K562 (cell line): ENCODE measurements around the gene MAP3K7CL. TPM values are rescaled to one million over a fixed set of nuclear protein-coding genes. Genes with fewer than 3 reads are reported as not detected.

Experiments
- ATAC-seq: fragments of 200-7000 bp; cut with Tn5 transposase; 3 replicates; pipeline ENCODE4 v1.9.1; 2020; ENCODE audit warnings: moderate library complexity
- BruUV-seq: library from RNA; stranded (reverse); fragments of 400-500 nt; replicated peaks from 2 replicates; lab custom pipeline; 2021; lab: Mats Ljungman, UMichigan
- CTCF ChIA-PET: fragments of 300-600 bp; formaldehyde crosslinking; extraction: SDS; loops from one replicate; lab custom pipeline; 2021; ENCODE audit warnings: low intra/inter-chr PET ratio; lab: Yijun Ruan, JAX
- POLR2A ChIA-PET: fragments of 300-600, 350-650 bp; sonication (Branson Sonifier 250); formaldehyde crosslinking; extraction: SDS; loops from one replicate; lab custom pipeline; 2021; ENCODE audit warnings: antibody characterized with exemption, inconsistent platforms; lab: Yijun Ruan, JAX
- DNase-seq, 4 experiments: peaks; one replicate each; pipeline versions ENCODE4 v3.0.0 to v3.0.0-alpha.2; 2011 to 2018; ENCODE audit warnings: low spot score in 3 of 4, mixed read lengths in 3 of 4; ENCODE audit errors: extremely low read depth in 1 of 4
- FAIRE-seq: peaks from 2 replicates; lab custom pipeline; 2011; peaks lifted over from hg19 to GRCh38; lab: Jason Lieb, UNC
- H2AFZ ChIP-seq: 2 replicates; pipeline ENCODE4 v1.6.0; 2011; ENCODE audit warnings: low read depth, low read length, control low read depth, inconsistent platforms
- H3K27ac ChIP-seq: fragments of 200-600 bp; 3 replicates; pipeline ENCODE4 v1.8.0; 2011; ENCODE audit warnings: low read depth, mild to moderate bottlenecking, control low read depth, inconsistent platforms, low read length, moderate library complexity, mixed read lengths; ENCODE audit errors: extremely low read depth
- H3K27me3 ChIP-seq, 2 experiments: fragments of 300-600 bp in 1 of 2; 2 replicates in 1 of 2; 3 replicates in 1 of 2; pipeline versions ENCODE4 v1.6.0 to v1.8.0; 2011; ENCODE audit warnings: inconsistent platforms in 2 of 2, low read length in 2 of 2, mild to moderate bottlenecking in 1 of 2, mixed read lengths in 1 of 2, moderate library complexity in 1 of 2; ENCODE audit not compliant: control insufficient read depth in 2 of 2, insufficient read depth in 2 of 2
- H3K36me3 ChIP-seq: fragments of 300-600 bp; 3 replicates; pipeline ENCODE4 v1.8.0; 2011; ENCODE audit warnings: mild to moderate bottlenecking, low read length, inconsistent platforms; ENCODE audit not compliant: control insufficient read depth, insufficient read depth
- H3K4me1 ChIP-seq, 2 experiments: fragments of 200-600 bp in 1 of 2; replicated peaks in 1 of 2; 2 replicates in 1 of 2; 3 replicates in 1 of 2; pipeline versions ENCODE4 v1.5.1 to v1.8.0; 2011; ENCODE audit warnings: inconsistent platforms in 2 of 2, low read length in 2 of 2, mild to moderate bottlenecking in 1 of 2, mixed read lengths in 1 of 2, moderate library complexity in 1 of 2; ENCODE audit not compliant: control insufficient read depth in 2 of 2, insufficient read depth in 2 of 2
- H3K4me2 ChIP-seq: 2 replicates; pipeline ENCODE4 v1.6.1; 2011; ENCODE audit warnings: low read length, control low read depth, inconsistent platforms, mixed read lengths; ENCODE audit not compliant: insufficient read depth
- H3K4me3 ChIP-seq: fragments of 200-600 bp; sonication (generic), shearing (Covaris generic); 2 replicates; pipeline ENCODE4 v1.5.1; 2016; ENCODE audit warnings: control low read depth, inconsistent platforms
- H3K79me2 ChIP-seq: fragments of 200-600 bp; 3 replicates; pipeline ENCODE4 v1.8.0; 2011; ENCODE audit warnings: low read length, inconsistent platforms; ENCODE audit not compliant: control insufficient read depth, insufficient read depth
- H3K9ac ChIP-seq, 2 experiments: 2 replicates each; pipeline versions ENCODE4 v1.6.0 to v1.6.1; 2011; ENCODE audit warnings: low read depth in 2 of 2, low read length in 2 of 2, control low read depth in 1 of 2, inconsistent platforms in 1 of 2, mild to moderate bottlenecking in 1 of 2, mixed read lengths in 1 of 2; ENCODE audit not compliant: insufficient read depth in 1 of 2
- H3K9me1 ChIP-seq: one replicate; pipeline ENCODE4 v1.6.0; 2011; ENCODE audit warnings: inconsistent platforms, mild to moderate bottlenecking, low read length, moderate library complexity; ENCODE audit not compliant: control insufficient read depth, insufficient read depth
- H3K9me3 ChIP-seq: replicated peaks from 2 replicates; pipeline ENCODE4 v1.5.1; 2011; ENCODE audit warnings: low read depth, low read length, inconsistent platforms; ENCODE audit not compliant: control insufficient read depth, insufficient read depth
- H4K20me1 ChIP-seq: replicated peaks from 2 replicates; pipeline ENCODE4 v1.6.1; 2011; ENCODE audit warnings: low read length, inconsistent platforms, mixed read lengths; ENCODE audit not compliant: control insufficient read depth, insufficient read depth
- ATF3 ChIP-seq, 2 experiments: fragments of 450-650 bp in 1 of 2; sonication (generic) in 1 of 2; formaldehyde crosslinking in 1 of 2; IDR thresholded peaks in 1 of 2; conservative IDR thresholded peaks in 1 of 2; 2 replicates each; pipeline versions ENCODE4 v1.6.1 to v1.8.1; 2016 to 2023; ENCODE audit warnings: mild to moderate bottlenecking in 2 of 2, moderate library complexity in 2 of 2, inconsistent platforms in 1 of 2, missing genetic modification reagents in 1 of 2
- CEBPB ChIP-seq: fragments of 450-650 bp; IDR thresholded peaks from 2 replicates; pipeline ENCODE4 v1.6.1; 2016; ENCODE audit warnings: missing genetic modification characterization, missing compliant biosample characterization
- CEBPG ChIP-seq, 3 experiments: fragments of 200-800 bp in 1 of 3; sonication (Bioruptor generic) in 1 of 3; sonication (generic) in 1 of 3; formaldehyde crosslinking in 1 of 3; IDR thresholded peaks in 2 of 3; conservative IDR thresholded peaks in 1 of 3; 2 replicates each; pipeline versions ENCODE4 v1.6.1 to v1.8.0; 2016 to 2022; ENCODE audit warnings: missing compliant biosample characterization in 2 of 3, missing genetic modification characterization in 2 of 3, mild to moderate bottlenecking in 1 of 3, missing genetic modification reagents in 1 of 3
- ETS2 ChIP-seq: IDR thresholded peaks from 2 replicates; pipeline ENCODE4 v1.6.1; 2016; ENCODE audit warnings: borderline replicate concordance, missing genetic modification characterization, mild to moderate bottlenecking, moderate library complexity, missing compliant biosample characterization; ENCODE audit not compliant: poor library complexity, severe bottlenecking
- JUND ChIP-seq, 2 experiments: IDR thresholded peaks; 2 replicates in 1 of 2; 3 replicates in 1 of 2; pipeline ENCODE4 v1.6.1; 2011; ENCODE audit warnings: borderline replicate concordance in 2 of 2, low read depth in 2 of 2, low read length in 2 of 2, improper control_type of control experiment in 1 of 2, missing biosample characterization in 1 of 2, missing genetic modification characterization in 1 of 2, missing genetic modification reagents in 1 of 2
- SIX5 ChIP-seq, 2 experiments: IDR thresholded peaks; 2 replicates each; pipeline ENCODE4 v1.6.1; 2011; ENCODE audit warnings: low read length in 2 of 2, borderline replicate concordance in 1 of 2, low read depth in 1 of 2, mild to moderate bottlenecking in 1 of 2, moderate library complexity in 1 of 2; ENCODE audit not compliant: insufficient read depth in 1 of 2
- TGIF2 ChIP-seq: sonication (generic); formaldehyde crosslinking; IDR thresholded peaks from 2 replicates; pipeline ENCODE4 v1.8.1; 2022; ENCODE audit warnings: mild to moderate bottlenecking, missing genetic modification reagents, moderate library complexity
- TRIM24 ChIP-seq, 2 experiments: fragments of 450-650 bp; IDR thresholded peaks; 2 replicates each; pipeline ENCODE4 v1.6.1; 2016
- ZNF384 ChIP-seq: IDR thresholded peaks from 2 replicates; pipeline ENCODE4 v1.6.1; 2012; ENCODE audit warnings: low read depth, low read length, improper control_type of control experiment
- ZNF79 ChIP-seq: fragments of 250-450 bp; sonication (Bioruptor Pico); IDR thresholded peaks from 2 replicates; pipeline ENCODE4 v1.4.0; 2020; ENCODE audit warnings: low read depth, mild to moderate bottlenecking, moderate library complexity
- WGBS: fragments of 100-300 bp; shearing (Covaris generic); methylation state at CpG from one replicate; pipeline ENCODE4 v1.1.6; 2016; ENCODE audit warnings: low coverage, mixed read lengths; ENCODE audit not compliant: insufficient coverage; ENCODE audit errors: missing lambda C conversion rate; 5-methylcytosine and 5-hydroxymethylcytosine counted together
- in situ Hi-C: fragments of 300-500 bp; cut with MboI; formaldehyde crosslinking; loops from 4 replicates; pipeline ENCODE4 v1.15.0; 2018; ENCODE audit warnings: inconsistent platforms, mixed read lengths
- intact Hi-C: fragments of 100-400 bp; cut with micrococcal nuclease; formaldehyde crosslinking; loops from 2 replicates; pipeline ENCODE4 v1.14.2; 2022
- polyA plus RNA-seq, 8 experiments: library from polyadenylated mRNA; depleted of rRNA in 4 of 8; stranded (reverse) in 5 of 8; unstranded in 3 of 8; fragments of >200 nt; fragmentation: Nextera tagmentation in 2 of 8; fragmentation: Illumina TruSeq in 1 of 8; extraction: Ambion mirVana in 2 of 8; extraction: Trizol in 1 of 8; gene quantifications; 2 replicates each; pipeline versions ENCODE4 v1.2.1 to v1.2.3, GENCODE V29; 2011 to 2014; ENCODE audit warnings: inconsistent platforms in 1 of 8, missing spikeins in 1 of 8
- total RNA-seq, 7 experiments: library from RNA; depleted of rRNA in 6 of 7; stranded (reverse); fragments of >200 nt in 6 of 7; fragmentation: Illumina TruSeq in 2 of 7; extraction: Trizol in 2 of 7; gene quantifications; 2 replicates each; pipeline versions ENCODE4 v1.2.1 to v1.2.3, GENCODE V29; 2011 to 2021; ENCODE audit warnings: low replicate concordance in 1 of 7

MAP3K7CL gene
- total and polyA plus RNA-seq, 9 of the 15 experiments (the other 6 are each of a cell fraction or from before 2014, with no cell fraction given), result 0.13 to 0.15 (median 0.14) TPM; not detected in 6

- ChIA-PET POLR2A (interaction anchor here (0.6 to 1.4 kb wide), 2 partner anchors 139 to 739 kb away, joined by 3 to 4 read pairs; no protein-coding TSS in a partner anchor), CTCF (interaction anchor here (0.5 to 1.7 kb wide), 4 partner anchors 135 to 1284 kb away, joined by 3 to 17 read pairs (median 4); partner anchors contain the start of gene BACH1)
- BruUV-seq, result no TSS peak
- H4K20me1 ChIP-seq, result no peaks in the 10 kb centered on the region
- DNase-seq (no peak), FAIRE-seq (no peak), ATAC-seq (peak; percentile 55)
- H3K4me1 ChIP-seq, result no peaks in the 10 kb centered on the region
- TF ChIP-seq ETS2 (tag) (no peak), ATF3 (IDR thresholded peaks at IDR 0.05) (peak; percentile 82), ATF3 (CRISPR knock-in tag; conservative IDR thresholded peaks at IDR 0.05) (no peak), CEBPG (CRISPR knock-in tag; IDR thresholded peaks at IDR 0.05) (no peak), CEBPG (tag; conservative IDR thresholded peaks at IDR 0.05 in 1 of 2, IDR thresholded peaks at IDR 0.05 in 1 of 2) (peak; percentile 68 to 70; a peak in 3 of 4 replicates), TGIF2 (no peak), SIX5 (IDR thresholded peaks at IDR 0.05; ENCODE audit: borderline replicate concordance in 1 of 2, insufficient read depth in 1 of 2, low read depth in 1 of 2, low read length in 2 of 2) (no peak), ZNF384 (peak; percentile 67; the same call in 1 of the 2 replicates), TRIM24 (IDR thresholded peaks at IDR 0.05) (peak in 1 of 2 experiments; percentile 11; a peak in 1 of 4 replicates), ZNF79 (CRISPR knock-in tag) (no peak), JUND (IDR thresholded peaks at IDR 0.05; ENCODE audit: borderline replicate concordance, low read depth, low read length) (0 out of 2 replicates have a peak, but pooled peaks have one; percentile 15), JUND (tag; IDR thresholded peaks at IDR 0.05; ENCODE audit: borderline replicate concordance, low read depth, low read length) (no peak), CEBPB (tag) (peak; percentile 69)
- 35% methylated on average over 9 of the region's 9 CpGs for WGBS
- H3K27ac ChIP-seq, result no peak overlapping the region
- no peak overlapping the region for H3K9ac ChIP-seq
- intact Hi-C loops (loop anchor here (1.0 to 5.0 kb wide), 5 partner anchors 73 to 686 kb away; partner anchors contain the start of gene BACH1), in situ Hi-C loops (no loop called here)
- no peak overlapping the region for H3K4me3 ChIP-seq
- no peaks in the 10 kb centered on the region for H3K9me1 ChIP-seq
- no peaks in the 10 kb centered on the region for H3K9me3 ChIP-seq
- H3K79me2 ChIP-seq, result no peaks in the 10 kb centered on the region
- no peaks in the 10 kb centered on the region for H3K36me3 ChIP-seq
- no peak overlapping the region for H2AFZ ChIP-seq
- H3K4me2 ChIP-seq, result no peak overlapping the region
- H3K27me3 ChIP-seq, result peaks cover 3 to 4% of the 10 kb centered on the region in 2 experiments; a peak in 3 of 5 replicates
Observed at GRCh38 chr21:29163341-29164115, 33.1 kb downstream of the MAP3K7CL start.
